ENCODE measurements around the gene CTNNA3.
"Not testable (repeated sequence)": the region's sequence is repeated elsewhere in the genome, so short reads cannot be mapped to it uniquely, and the experiment has no call there.

Gene CTNNA3

GRCh38 chr10:67607472-67607871, 88.5 kb downstream of the CTNNA3 start:
- DNase-seq (ENCODE audit: low read depth in 1 of 2, low spot score in 1 of 2), result no peak
- no peak for TF ChIP-seq JUND (IDR thresholded peaks at IDR 0.05; ENCODE audit: low read depth)
- in situ Hi-C loops (cut with HindIII; ENCODE audit: low pct_unique_long_range_greater_than_20kb, low sequenced_read_pairs), result no loop called here

GRCh38 chr10:67606572-67606971, 89.4 kb downstream of the CTNNA3 start:
- no peak for DNase-seq (ENCODE audit: low read depth in 1 of 2, low spot score in 1 of 2)
- TF ChIP-seq JUND (IDR thresholded peaks at IDR 0.05; ENCODE audit: low read depth), result no peak
- in situ Hi-C loops (cut with HindIII; ENCODE audit: low pct_unique_long_range_greater_than_20kb, low sequenced_read_pairs), result no loop called here

- DNase-seq (ENCODE audit: low read depth in 1 of 2, low spot score in 1 of 2), result no peak
- no peak for TF ChIP-seq JUND (IDR thresholded peaks at IDR 0.05; ENCODE audit: low read depth)
- in situ Hi-C loops (cut with HindIII; ENCODE audit: low pct_unique_long_range_greater_than_20kb, low sequenced_read_pairs), result no loop called here
These were observed 92.3 kb downstream of the CTNNA3 start for GRCh38 chr10:67603701-67604100.

- in situ Hi-C loops (cut with HindIII; ENCODE audit: low pct_unique_long_range_greater_than_20kb, low sequenced_read_pairs), result no loop called here
- TF ChIP-seq JUND (IDR thresholded peaks at IDR 0.05; ENCODE audit: low read depth), result no peak
- DNase-seq (ENCODE audit: low read depth in 1 of 2, low spot score in 1 of 2), result no peak
These were observed 92.9 kb downstream of the CTNNA3 start for GRCh38 chr10:67603086-67603485.

- in situ Hi-C loops (cut with HindIII; ENCODE audit: low pct_unique_long_range_greater_than_20kb, low sequenced_read_pairs), result no loop called here
- no peak for TF ChIP-seq JUND (IDR thresholded peaks at IDR 0.05; ENCODE audit: low read depth)
- peak in 1 of 2 experiments; percentile 64 for DNase-seq (ENCODE audit: low read depth in 1 of 2, low spot score in 1 of 2)
These were observed 93.6 kb downstream of the CTNNA3 start for GRCh38 chr10:67602268-67602950.

GRCh38 chr10:67599597-67599996, 96.4 kb downstream of the CTNNA3 start:
- no peak for DNase-seq (ENCODE audit: low read depth in 1 of 2, low spot score in 1 of 2)
- in situ Hi-C loops (cut with HindIII; ENCODE audit: low pct_unique_long_range_greater_than_20kb, low sequenced_read_pairs), result no loop called here
- TF ChIP-seq JUND (IDR thresholded peaks at IDR 0.05; ENCODE audit: low read depth), result no peak

- DNase-seq (ENCODE audit: low read depth in 1 of 2, low spot score in 1 of 2), result no peak
- in situ Hi-C loops (cut with HindIII; ENCODE audit: low pct_unique_long_range_greater_than_20kb, low sequenced_read_pairs), result no loop called here
- TF ChIP-seq JUND (IDR thresholded peaks at IDR 0.05; ENCODE audit: low read depth), result no peak
These were observed 99.4 kb downstream of the CTNNA3 start for GRCh38 chr10:67596641-67597040.

- DNase-seq (ENCODE audit: low read depth in 1 of 2, low spot score in 1 of 2), result no peak
- TF ChIP-seq JUND (IDR thresholded peaks at IDR 0.05; ENCODE audit: low read depth), result no peak
- in situ Hi-C loops (cut with HindIII; ENCODE audit: low pct_unique_long_range_greater_than_20kb, low sequenced_read_pairs), result no loop called here
These were observed 108.2 kb downstream of the CTNNA3 start for GRCh38 chr10:67587771-67588170.

- in situ Hi-C loops (cut with HindIII; ENCODE audit: low pct_unique_long_range_greater_than_20kb, low sequenced_read_pairs), result no loop called here
- TF ChIP-seq JUND (IDR thresholded peaks at IDR 0.05; ENCODE audit: low read depth), result no peak
- no peak for DNase-seq (ENCODE audit: low read depth in 1 of 2, low spot score in 1 of 2)
These were observed 120.5 kb downstream of the CTNNA3 start for GRCh38 chr10:67575532-67575931.

- no peak for DNase-seq (ENCODE audit: low read depth in 1 of 2, low spot score in 1 of 2)
- TF ChIP-seq JUND (IDR thresholded peaks at IDR 0.05; ENCODE audit: low read depth), result no peak
- in situ Hi-C loops (cut with HindIII; ENCODE audit: low pct_unique_long_range_greater_than_20kb, low sequenced_read_pairs), result no loop called here
These were observed 122.5 kb downstream of the CTNNA3 start for GRCh38 chr10:67573484-67573883.

GRCh38 chr10:67571503-67571902, 124.5 kb downstream of the CTNNA3 start:
- in situ Hi-C loops (cut with HindIII; ENCODE audit: low pct_unique_long_range_greater_than_20kb, low sequenced_read_pairs), result no loop called here
- TF ChIP-seq JUND (IDR thresholded peaks at IDR 0.05; ENCODE audit: low read depth), result no peak
- DNase-seq (ENCODE audit: low read depth in 1 of 2, low spot score in 1 of 2), result no peak

- DNase-seq (ENCODE audit: low read depth in 1 of 2, low spot score in 1 of 2); in situ Hi-C loops (cut with HindIII; ENCODE audit: low pct_unique_long_range_greater_than_20kb, low sequenced_read_pairs): not testable (repeated sequence)
These were observed 137.7 kb downstream of the CTNNA3 start for GRCh38 chr10:67558311-67558710.

GRCh38 chr10:67553254-67553653, 142.7 kb downstream of the CTNNA3 start:
- DNase-seq (ENCODE audit: low read depth in 1 of 2, low spot score in 1 of 2), result no peak
- in situ Hi-C loops (cut with HindIII; ENCODE audit: low pct_unique_long_range_greater_than_20kb, low sequenced_read_pairs), result no loop called here
- no peak for TF ChIP-seq JUND (IDR thresholded peaks at IDR 0.05; ENCODE audit: low read depth)

GRCh38 chr10:67550838-67551402, 145.1 kb downstream of the CTNNA3 start:
- in situ Hi-C loops (cut with HindIII; ENCODE audit: low pct_unique_long_range_greater_than_20kb, low sequenced_read_pairs), result no loop called here
- DNase-seq (ENCODE audit: low read depth in 1 of 2, low spot score in 1 of 2), result peak in 1 of 2 experiments; percentile 47

More at GRCh38 chr10:67550838-67551402, 145.1 kb downstream of the CTNNA3 start:
- TF ChIP-seq JUND (IDR thresholded peaks at IDR 0.05; ENCODE audit: low read depth), result no peak
